Loucy (cell line): ENCODE measurements around the gene USP47.

Experiments used
- H2AFZ ChIP-seq: fragments of 200-600 bp; sonication (generic); 2 replicates; pipeline ENCODE4 v1.6.0; 2016; ENCODE audit warnings: antibody characterized with exemption, mild to moderate bottlenecking, low read length, moderate library complexity
- H3F3A ChIP-seq: fragments of 200-600 bp; 2 replicates; pipeline ENCODE4 v1.6.0; 2016; ENCODE audit warnings: antibody characterized with exemption, low read depth, mild to moderate bottlenecking
- H3K27me3 ChIP-seq: fragments of 200-600 bp; sonication (generic); 2 replicates; pipeline ENCODE4 v1.6.1; 2014; ENCODE audit warnings: low read length, mild to moderate bottlenecking; ENCODE audit not compliant: insufficient read depth, poor library complexity, severe bottlenecking
- H3K36me3 ChIP-seq: fragments of 200-600 bp; sonication (generic); 2 replicates; pipeline ENCODE4 v1.6.1; 2016; ENCODE audit warnings: low read length; ENCODE audit not compliant: insufficient read depth
- H3K4me1 ChIP-seq: fragments of 200-600 bp; sonication (generic); 2 replicates; pipeline ENCODE4 v1.5.1; 2014; ENCODE audit warnings: low read length, mild to moderate bottlenecking; ENCODE audit not compliant: insufficient read depth, poor library complexity, severe bottlenecking
- H3K4me2 ChIP-seq: fragments of 200-600 bp; sonication (generic); 2 replicates; pipeline ENCODE4 v1.6.0; 2014; ENCODE audit warnings: antibody characterized with exemption, low read length, low read depth, mild to moderate bottlenecking; ENCODE audit not compliant: poor library complexity, severe bottlenecking
- H3K4me3 ChIP-seq: fragments of 200-600 bp; sonication (generic); 2 replicates; pipeline ENCODE4 v1.5.1; 2014; ENCODE audit warnings: low read length, mild to moderate bottlenecking, mixed read lengths; ENCODE audit not compliant: poor library complexity, severe bottlenecking
- H3K79me2 ChIP-seq: fragments of 200-600 bp; sonication (generic); 2 replicates; pipeline ENCODE4 v1.6.1; 2014; ENCODE audit warnings: low read length; ENCODE audit not compliant: insufficient read depth
- H3K9ac ChIP-seq: fragments of 200-600 bp; sonication (generic); 2 replicates; pipeline ENCODE4 v1.6.0; 2014; ENCODE audit warnings: mild to moderate bottlenecking, low read depth, low read length, moderate library complexity; ENCODE audit not compliant: poor library complexity, severe bottlenecking
- H3K9me2 ChIP-seq: fragments of 200-600 bp; sonication (generic); replicated peaks from 2 replicates; pipeline ENCODE4 v1.6.1; 2016; ENCODE audit warnings: low read depth, low read length, mixed read lengths
- H3K9me3 ChIP-seq: fragments of 200-600 bp; sonication (generic); 2 replicates; pipeline ENCODE4 v1.6.1; 2014; ENCODE audit warnings: mild to moderate bottlenecking, antibody characterized with exemption, low read length, low read depth; ENCODE audit not compliant: insufficient read depth
- H4K20me1 ChIP-seq: fragments of 200-600 bp; sonication (generic); 2 replicates; pipeline ENCODE4 v1.6.0; 2014; ENCODE audit warnings: antibody characterized with exemption, low read length, mild to moderate bottlenecking; ENCODE audit not compliant: insufficient read depth, poor library complexity, severe bottlenecking
- EZH2phosphoT487 ChIP-seq: fragments of 200-600 bp; IDR thresholded peaks from 2 replicates; pipeline ENCODE4 v1.6.1; 2018; ENCODE audit warnings: antibody characterized with exemption, mild to moderate bottlenecking, moderate library complexity, borderline replicate concordance
- TF ChIP-seq, protein P1 (sequence below): fragments of 200-600 bp; sonication (generic); conservative IDR thresholded peaks from 2 replicates; pipeline ENCODE4 v1.5.1; 2014; ENCODE audit warnings: mild to moderate bottlenecking, antibody characterized with exemption, low read length

USP47 gene

GRCh38 chr11:11858676-11859075, 16.9 kb downstream of the USP47 start:
- Histone ChIP-seq H3K79me2 (peaks cover 81% of the 10 kb centered on the region), H3K9me3 (no peaks in the 10 kb centered on the region), H3F3A (peaks cover 7% of the 10 kb centered on the region; the same call in 1 of the 2 replicates), H3K4me2 (peak overlapping the region; percentile 54), H3K4me1 (peaks cover 37% of the 10 kb centered on the region), H2AFZ (no peak overlapping the region), H3K27me3 (no peaks in the 10 kb centered on the region), H4K20me1 (peaks cover 70% of the 10 kb centered on the region), H3K9ac (no peak overlapping the region), H3K36me3 (no peaks in the 10 kb centered on the region), H3K9me2 (no peaks in the 10 kb centered on the region), H3K4me3 (no peak overlapping the region)
- TF ChIP-seq EZH2phosphoT487, result no peak
- TF ChIP-seq, protein P1, sequence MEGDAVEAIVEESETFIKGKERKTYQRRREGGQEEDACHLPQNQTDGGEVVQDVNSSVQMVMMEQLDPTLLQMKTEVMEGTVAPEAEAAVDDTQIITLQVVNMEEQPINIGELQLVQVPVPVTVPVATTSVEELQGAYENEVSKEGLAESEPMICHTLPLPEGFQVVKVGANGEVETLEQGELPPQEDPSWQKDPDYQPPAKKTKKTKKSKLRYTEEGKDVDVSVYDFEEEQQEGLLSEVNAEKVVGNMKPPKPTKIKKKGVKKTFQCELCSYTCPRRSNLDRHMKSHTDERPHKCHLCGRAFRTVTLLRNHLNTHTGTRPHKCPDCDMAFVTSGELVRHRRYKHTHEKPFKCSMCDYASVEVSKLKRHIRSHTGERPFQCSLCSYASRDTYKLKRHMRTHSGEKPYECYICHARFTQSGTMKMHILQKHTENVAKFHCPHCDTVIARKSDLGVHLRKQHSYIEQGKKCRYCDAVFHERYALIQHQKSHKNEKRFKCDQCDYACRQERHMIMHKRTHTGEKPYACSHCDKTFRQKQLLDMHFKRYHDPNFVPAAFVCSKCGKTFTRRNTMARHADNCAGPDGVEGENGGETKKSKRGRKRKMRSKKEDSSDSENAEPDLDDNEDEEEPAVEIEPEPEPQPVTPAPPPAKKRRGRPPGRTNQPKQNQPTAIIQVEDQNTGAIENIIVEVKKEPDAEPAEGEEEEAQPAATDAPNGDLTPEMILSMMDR, result no peak

DNA sequence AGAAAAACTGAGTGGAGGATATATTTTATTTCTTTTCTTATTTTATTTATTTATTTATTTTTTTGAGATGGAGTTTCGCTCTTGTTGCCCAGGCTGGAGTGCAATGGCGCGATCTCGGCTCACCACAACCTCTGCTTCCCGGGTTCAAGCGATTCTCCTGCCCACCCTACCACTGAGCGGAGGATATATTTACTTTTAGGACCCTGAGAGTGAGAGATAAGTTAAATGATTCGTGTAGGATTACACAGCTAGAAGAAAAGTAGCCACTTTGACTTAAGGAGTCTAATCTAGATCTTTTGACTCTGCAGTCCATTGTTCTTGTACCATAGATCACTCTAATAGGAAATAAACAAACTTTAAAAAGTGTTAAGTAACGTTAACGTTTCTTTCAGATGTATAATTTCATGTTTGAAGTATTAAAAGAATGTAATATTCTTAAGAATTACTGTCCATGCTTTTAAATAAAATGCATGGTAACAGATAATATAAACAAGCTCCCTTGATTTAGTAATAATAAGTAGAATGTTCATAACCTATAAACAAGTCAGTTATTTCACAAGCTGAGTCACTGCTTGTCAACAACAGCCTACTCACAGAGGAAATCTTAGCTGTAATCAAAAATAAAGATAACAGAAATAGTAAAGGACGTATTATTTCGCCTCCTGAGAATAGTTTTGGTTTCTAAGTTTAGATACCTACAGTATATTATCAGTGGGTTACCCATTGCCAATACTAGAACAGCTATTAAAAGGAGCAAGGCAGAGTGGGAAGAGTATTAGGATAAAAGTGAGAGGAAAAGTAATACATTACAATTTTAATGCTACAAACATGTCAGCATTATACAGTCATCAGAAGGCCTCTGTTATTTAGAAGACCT, 18.6 kb downstream of the USP47 start:
- Histone ChIP-seq H3K79me2 (peaks cover 81% of the 10 kb centered on the region), H3K9me3 (no peaks in the 10 kb centered on the region), H3K4me1 (peaks cover 45% of the 10 kb centered on the region), H3K27me3 (no peaks in the 10 kb centered on the region), H2AFZ (no peak overlapping the region), H3K4me3 (no peak overlapping the region), H3K4me2 (no peak overlapping the region), H3K9ac (no peak overlapping the region), H3F3A (peaks cover 7% of the 10 kb centered on the region; the same call in 1 of the 2 replicates), H3K36me3 (no peaks in the 10 kb centered on the region), H4K20me1 (peaks cover 70% of the 10 kb centered on the region), H3K9me2 (no peaks in the 10 kb centered on the region)
- TF ChIP-seq, protein P1, result no peak
- no peak for TF ChIP-seq EZH2phosphoT487

GRCh38 chr11:11862999-11863398, 21.2 kb downstream of the USP47 start:
- peaks cover 55% of the 10 kb centered on the region for H4K20me1 ChIP-seq

More at GRCh38 chr11:11862999-11863398, 21.2 kb downstream of the USP47 start:
- Histone ChIP-seq H3K9ac (no peak overlapping the region), H3K79me2 (peaks cover 92% of the 10 kb centered on the region), H2AFZ (no peak overlapping the region), H3K36me3 (no peaks in the 10 kb centered on the region), H3K4me3 (no peak overlapping the region), H3K9me2 (no peaks in the 10 kb centered on the region), H3K27me3 (no peaks in the 10 kb centered on the region), H3K4me1 (peaks cover 36% of the 10 kb centered on the region), H3K9me3 (peaks cover 3% of the 10 kb centered on the region; the same call in 1 of the 2 replicates), H3F3A (peaks cover 5% of the 10 kb centered on the region; the same call in 1 of the 2 replicates), H3K4me2 (no peak overlapping the region)
- TF ChIP-seq, protein P1, result no peak
- TF ChIP-seq EZH2phosphoT487, result no peak
